Neural progenitor cell (in vitro differentiated cells): ENCODE results near the gene DMWD. TPM values are rescaled to one million over a fixed set of nuclear protein-coding genes. Genes with fewer than 3 reads are reported as not detected.

Source experiments
- DNase-seq: peaks from one replicate; pipeline ENCODE4 v3.0.0-alpha.2; 2016; ENCODE audit warnings: low spot score
- H2AFZ ChIP-seq: fragments of 200-600 bp; sonication (generic); replicated peaks from 2 replicates; pipeline ENCODE4 v1.6.1; 2016; ENCODE audit warnings: antibody characterized with exemption
- H3F3A ChIP-seq: fragments of 200-600 bp; sonication (generic); 2 replicates; pipeline ENCODE4 v1.6.1; 2016; ENCODE audit warnings: antibody characterized with exemption, low read depth
- H3K27ac ChIP-seq: fragments of 200-600 bp; sonication (generic); 2 replicates; pipeline ENCODE4 v1.5.1; 2016; ENCODE audit warnings: mild to moderate bottlenecking
- H3K27me3 ChIP-seq: fragments of 200-600 bp; sonication (generic); 2 replicates; pipeline ENCODE4 v1.6.1; 2016; ENCODE audit warnings: mild to moderate bottlenecking, moderate library complexity
- H3K36me3 ChIP-seq: fragments of 200-600 bp; sonication (generic); 2 replicates; pipeline ENCODE4 v1.5.1; 2016
- H3K4me1 ChIP-seq: fragments of 200-600 bp; sonication (generic); 2 replicates; pipeline ENCODE4 v1.6.1; 2016; ENCODE audit warnings: mixed run types
- H3K4me2 ChIP-seq: fragments of 200-600 bp; sonication (generic); 2 replicates; pipeline ENCODE4 v1.6.1; 2016
- H3K4me3 ChIP-seq: fragments of 200-600 bp; sonication (generic); 2 replicates; pipeline ENCODE4 v1.5.1; 2016
- H3K79me2 ChIP-seq: fragments of 200-600 bp; sonication (generic); 2 replicates; pipeline ENCODE4 v1.6.1; 2016; ENCODE audit warnings: low read depth
- H3K9ac ChIP-seq: fragments of 200-600 bp; sonication (generic); 2 replicates; pipeline ENCODE4 v1.6.1; 2016
- H3K9me3 ChIP-seq: fragments of 200-600 bp; sonication (generic); 2 replicates; pipeline ENCODE4 v1.5.1; 2016; ENCODE audit warnings: low read depth
- H4K20me1 ChIP-seq: fragments of 200-600 bp; sonication (generic); 2 replicates; pipeline ENCODE4 v1.6.1; 2016; ENCODE audit warnings: low read depth
- H3K27ac Mint-ChIP-seq: 3 replicates; pipeline ENCODE4 v1.8.0; 2021; ENCODE audit warnings: mixed read lengths
- H3K27me3 Mint-ChIP-seq: 2 replicates; pipeline ENCODE4 v1.8.0; 2022; ENCODE audit warnings: low read depth, mild to moderate bottlenecking, inconsistent platforms, moderate library complexity, mixed read lengths; ENCODE audit not compliant: insufficient read depth
- H3K36me3 Mint-ChIP-seq: 3 replicates; pipeline ENCODE4 v1.8.0; 2021; ENCODE audit warnings: mixed read lengths
- H3K4me1 Mint-ChIP-seq: 3 replicates; pipeline ENCODE4 v1.8.0; 2021; ENCODE audit warnings: mixed read lengths
- H3K4me3 Mint-ChIP-seq: 3 replicates; pipeline ENCODE4 v1.8.0; 2021; ENCODE audit warnings: mild to moderate bottlenecking, moderate library complexity, mixed read lengths
- H3K9me3 Mint-ChIP-seq: 3 replicates; pipeline ENCODE4 v1.8.0; 2020; ENCODE audit warnings: mixed read lengths
- CTCF ChIP-seq: fragments of 200-600 bp; sonication (generic); IDR thresholded peaks from 2 replicates; pipeline ENCODE4 v1.5.1; 2017; ENCODE audit warnings: antibody characterized with exemption, mild to moderate bottlenecking
- EZH2 ChIP-seq: fragments of 200-600 bp; sonication (generic); IDR thresholded peaks from 2 replicates; pipeline ENCODE4 v1.6.1; 2017; ENCODE audit warnings: antibody characterized with exemption, mild to moderate bottlenecking, moderate library complexity
- EZH2phosphoT487 ChIP-seq: fragments of 200-600 bp; sonication (generic); IDR thresholded peaks from 2 replicates; pipeline ENCODE4 v1.6.1; 2017; ENCODE audit warnings: antibody characterized with exemption
- total RNA-seq: library from RNA; depleted of rRNA; stranded (reverse); fragments of >200 nt; gene quantifications from 2 replicates; pipeline ENCODE4 v1.2.3, GENCODE V29; 2015; ENCODE audit warnings: low replicate concordance

Gene DMWD
- total RNA-seq, 1 donor from 2014 or later: 22.8 TPM

- no peak for DNase-seq
- Histone ChIP-seq H4K20me1 (peaks cover 66% of the 10 kb centered on the region), H3K4me3 (no peak overlapping the region), H3K4me1 (peaks cover 20% of the 10 kb centered on the region), H3K27me3 (peaks cover under 1% of the 10 kb centered on the region), H2AFZ (no peak overlapping the region), H3K27ac (no peak overlapping the region), H3K79me2 (peaks cover 7% of the 10 kb centered on the region), H3K9me3 (no peaks in the 10 kb centered on the region), H3K4me2 (no peak overlapping the region), H3K9ac (no peak overlapping the region), H3F3A (peaks cover 16% of the 10 kb centered on the region), H3K36me3 (no peaks in the 10 kb centered on the region)
- Mint-ChIP-seq H3K9me3 (no peaks in the 10 kb centered on the region), H3K4me1 (peaks cover 18% of the 10 kb centered on the region), H3K4me3 (no peak overlapping the region), H3K36me3 (peaks cover 19% of the 10 kb centered on the region), H3K27ac (no peak overlapping the region), H3K27me3 (peaks cover 6% of the 10 kb centered on the region)
- TF ChIP-seq EZH2 (no peak), CTCF (no peak), EZH2phosphoT487 (no peak)
These were observed 7.5 kb downstream of the DMWD start for GRCh38 chr19:45785097-45785496.

- Histone ChIP-seq H3K27ac (no peak overlapping the region), H2AFZ (no peak overlapping the region), H3K4me3 (no peak overlapping the region), H3K27me3 (peaks cover 5% of the 10 kb centered on the region), H3K9me3 (no peaks in the 10 kb centered on the region), H3K79me2 (no peaks in the 10 kb centered on the region), H3K4me1 (peaks cover 24% of the 10 kb centered on the region), H3K36me3 (no peaks in the 10 kb centered on the region), H3F3A (peaks cover 18% of the 10 kb centered on the region), H4K20me1 (peaks cover 73% of the 10 kb centered on the region), H3K4me2 (no peak overlapping the region), H3K9ac (no peak overlapping the region)
- Mint-ChIP-seq H3K36me3 (peaks cover 19% of the 10 kb centered on the region), H3K9me3 (no peaks in the 10 kb centered on the region), H3K4me3 (no peak overlapping the region), H3K4me1 (peaks cover 22% of the 10 kb centered on the region), H3K27me3 (peaks cover 10% of the 10 kb centered on the region), H3K27ac (no peak overlapping the region)
- DNase-seq: no peak
- TF ChIP-seq EZH2: no peak
- no peak for TF ChIP-seq EZH2phosphoT487
- TF ChIP-seq CTCF: no peak
These were observed 8.5 kb downstream of the DMWD start for GRCh38 chr19:45784096-45784495.

GRCh38 chr19:45782820-45783785, 9.5 kb downstream of the DMWD start:
- Mint-ChIP-seq H3K4me3 (no peak overlapping the region), H3K27me3 (peaks cover 17% of the 10 kb centered on the region)

More at GRCh38 chr19:45782820-45783785, 9.5 kb downstream of the DMWD start:
- H4K20me1 ChIP-seq: peaks cover 79% of the 10 kb centered on the region
- no peaks in the 10 kb centered on the region for H3K36me3 ChIP-seq
- no peak for DNase-seq
- peaks cover 17% of the 10 kb centered on the region for H3F3A ChIP-seq
- no peaks in the 10 kb centered on the region for H3K79me2 ChIP-seq
- Mint-ChIP-seq H3K9me3 (no peaks in the 10 kb centered on the region), H3K27ac (no peak overlapping the region), H3K36me3 (peaks cover 20% of the 10 kb centered on the region), H3K4me1 (peaks cover 29% of the 10 kb centered on the region)
- no peak overlapping the region for H3K9ac ChIP-seq
- H3K4me2 ChIP-seq: no peak overlapping the region
- no peak overlapping the region for H3K27ac ChIP-seq
- H3K4me3 ChIP-seq: no peak overlapping the region
- H3K4me1 ChIP-seq: peaks cover 24% of the 10 kb centered on the region
- no peaks in the 10 kb centered on the region for H3K9me3 ChIP-seq
- peaks cover 5% of the 10 kb centered on the region for H3K27me3 ChIP-seq
- no peak for TF ChIP-seq EZH2
- TF ChIP-seq EZH2phosphoT487: no peak
- no peak for TF ChIP-seq CTCF
- no peak overlapping the region for H2AFZ ChIP-seq
